K562 (cell line): ENCODE measurements around the gene ATAD5. TPM values are rescaled to one million over a fixed set of nuclear protein-coding genes. Genes with fewer than 3 reads are reported as not detected.

Experiments
- BMI1 ChIP-seq: fragments of 150-350 bp; IDR thresholded peaks from 2 replicates; pipeline ENCODE4 v1.6.1; 2014; ENCODE audit warnings: low read length
- CBFA2T3 ChIP-seq: fragments of 450-650 bp; IDR thresholded peaks from 2 replicates; pipeline ENCODE4 v1.6.1; 2017
- CEBPB ChIP-seq: fragments of 450-650 bp; IDR thresholded peaks from 2 replicates; pipeline ENCODE4 v1.6.1; 2016; ENCODE audit warnings: missing genetic modification characterization, missing compliant biosample characterization
- ETV6 ChIP-seq, 3 experiments: fragments of 150-350 bp in 1 of 3; sonication (generic) in 1 of 3; formaldehyde crosslinking in 1 of 3; IDR thresholded peaks; 2 replicates each; pipeline versions ENCODE4 v1.6.1 to v1.8.0; 2014 to 2022; ENCODE audit warnings: borderline replicate concordance in 2 of 3, low read depth in 2 of 3, antibody characterized with exemption in 1 of 3, low read length in 1 of 3, mild to moderate bottlenecking in 1 of 3, missing genetic modification reagents in 1 of 3
- GTF2E2 ChIP-seq: fragments of 200-800 bp; sonication (Bioruptor generic); IDR thresholded peaks from 2 replicates; pipeline ENCODE4 v1.6.1; 2016; ENCODE audit warnings: missing genetic modification characterization, missing compliant biosample characterization
- MTA3 ChIP-seq: fragments of 450-650 bp; formaldehyde crosslinking; IDR thresholded peaks from 2 replicates; pipeline ENCODE4 v1.6.1; 2017; ENCODE audit warnings: mild to moderate bottlenecking, borderline replicate concordance
- PHF20 ChIP-seq: fragments of 450-650 bp; IDR thresholded peaks from 2 replicates; pipeline ENCODE4 v1.6.1; 2018; ENCODE audit not compliant: partially characterized antibody
- RBM39 ChIP-seq: fragments of 200-400 bp; formaldehyde crosslinking; optimal IDR thresholded peaks from 2 replicates; pipeline ENCODE3; 2018; ENCODE audit warnings: low read depth, low read length
- RCOR1 ChIP-seq, 2 experiments: IDR thresholded peaks; 2 replicates each; pipeline ENCODE4 v1.6.1; 2012; ENCODE audit warnings: low read depth in 2 of 2, low read length in 2 of 2, borderline replicate concordance in 1 of 2, improper control_type of control experiment in 1 of 2
- TAF7 ChIP-seq: fragments of 450-650 bp; IDR thresholded peaks from 2 replicates; pipeline ENCODE4 v1.6.1; 2016; ENCODE audit warnings: missing genetic modification characterization, missing compliant biosample characterization
- TFAM ChIP-seq: fragments of 250-450 bp; sonication (Bioruptor Pico); conservative IDR thresholded peaks from 2 replicates; pipeline ENCODE4 v1.5.0; 2021; ENCODE audit warnings: mild to moderate bottlenecking, moderate library complexity
- WHSC1 ChIP-seq: IDR thresholded peaks from one replicate; pipeline ENCODE4 v1.6.1; 2012; ENCODE audit warnings: low read length, control low read depth, inconsistent platforms
- ZC3H11A ChIP-seq: IDR thresholded peaks from 2 replicates; pipeline ENCODE4 v1.6.1; 2012; ENCODE audit warnings: low read depth, low read length, improper control_type of control experiment
- ZNF395 ChIP-seq: fragments of 200-800 bp; sonication (Bioruptor generic); IDR thresholded peaks from 2 replicates; pipeline ENCODE4 v1.6.1; 2017; ENCODE audit warnings: missing genetic modification characterization, missing compliant biosample characterization
- ZNF449 ChIP-seq: fragments of 250-450 bp; sonication (Bioruptor Pico); IDR thresholded peaks from 2 replicates; pipeline ENCODE4 v1.8.0; 2022; ENCODE audit warnings: moderate library complexity, mild to moderate bottlenecking, inconsistent platforms
- polyA plus RNA-seq, 8 experiments: library from polyadenylated mRNA; depleted of rRNA in 4 of 8; stranded (reverse) in 5 of 8; unstranded in 3 of 8; fragments of >200 nt; fragmentation: Nextera tagmentation in 2 of 8; fragmentation: Illumina TruSeq in 1 of 8; extraction: Ambion mirVana in 2 of 8; extraction: Trizol in 1 of 8; gene quantifications; 2 replicates each; pipeline versions ENCODE4 v1.2.1 to v1.2.3, GENCODE V29; 2011 to 2014; ENCODE audit warnings: inconsistent platforms in 1 of 8, missing spikeins in 1 of 8
- total RNA-seq, 7 experiments: library from RNA; depleted of rRNA in 6 of 7; stranded (reverse); fragments of >200 nt in 6 of 7; fragmentation: Illumina TruSeq in 2 of 7; extraction: Trizol in 2 of 7; gene quantifications; 2 replicates each; pipeline versions ENCODE4 v1.2.1 to v1.2.3, GENCODE V29; 2011 to 2021; ENCODE audit warnings: low replicate concordance in 1 of 7
- TF ChIP-seq, protein P1 (sequence below): fragments of 450-650 bp; IDR thresholded peaks from 2 replicates; pipeline ENCODE4 v1.6.1; 2017; ENCODE audit warnings: antibody characterized with exemption
- TF ChIP-seq, protein P2 (sequence below): fragments of 450-650 bp; formaldehyde crosslinking; IDR thresholded peaks from 2 replicates; pipeline ENCODE4 v1.4.0; 2020; ENCODE audit warnings: mild to moderate bottlenecking, mixed read lengths
- TF ChIP-seq, protein P3 (sequence below): fragments of 450-650 bp; IDR thresholded peaks from 2 replicates; pipeline ENCODE4 v1.6.1; 2017; ENCODE audit warnings: antibody characterized with exemption, mild to moderate bottlenecking

ATAD5 gene
- total and polyA plus RNA-seq, 9 of the 15 experiments (the other 6 are each of a cell fraction or from before 2014, with no cell fraction given): 4.6 to 25.6 (median 19.5) TPM

- TF ChIP-seq ZNF449 (CRISPR knock-in tag) (peak; percentile 79; the same call in 1 of the 2 replicates), ETV6 (IDR thresholded peaks at IDR 0.05; ENCODE audit: borderline replicate concordance in 1 of 2, low read depth in 2 of 2, low read length in 1 of 2) (no peak), ETV6 (CRISPR knock-in tag; IDR thresholded peaks at IDR 0.05; ENCODE audit: borderline replicate concordance) (no peak), PHF20 (no peak), CBFA2T3 (no peak), ZNF395 (CRISPR knock-in tag) (no peak), BMI1 (no peak), WHSC1 (no peak), GTF2E2 (tag) (0 out of 2 replicates have a peak, but pooled peaks have one; percentile 56), ZC3H11A (no peak), TFAM (CRISPR knock-in tag) (no peak), TAF7 (no peak), RBM39 (no peak), CEBPB (tag) (peak; percentile 70), RCOR1 (IDR thresholded peaks at IDR 0.05; ENCODE audit: borderline replicate concordance in 1 of 2, low read depth in 2 of 2, low read length in 2 of 2) (peak in 1 of 2 experiments; percentile 49; a peak in 1 of 4 replicates), MTA3 (no peak)
- TF ChIP-seq, protein P1, sequence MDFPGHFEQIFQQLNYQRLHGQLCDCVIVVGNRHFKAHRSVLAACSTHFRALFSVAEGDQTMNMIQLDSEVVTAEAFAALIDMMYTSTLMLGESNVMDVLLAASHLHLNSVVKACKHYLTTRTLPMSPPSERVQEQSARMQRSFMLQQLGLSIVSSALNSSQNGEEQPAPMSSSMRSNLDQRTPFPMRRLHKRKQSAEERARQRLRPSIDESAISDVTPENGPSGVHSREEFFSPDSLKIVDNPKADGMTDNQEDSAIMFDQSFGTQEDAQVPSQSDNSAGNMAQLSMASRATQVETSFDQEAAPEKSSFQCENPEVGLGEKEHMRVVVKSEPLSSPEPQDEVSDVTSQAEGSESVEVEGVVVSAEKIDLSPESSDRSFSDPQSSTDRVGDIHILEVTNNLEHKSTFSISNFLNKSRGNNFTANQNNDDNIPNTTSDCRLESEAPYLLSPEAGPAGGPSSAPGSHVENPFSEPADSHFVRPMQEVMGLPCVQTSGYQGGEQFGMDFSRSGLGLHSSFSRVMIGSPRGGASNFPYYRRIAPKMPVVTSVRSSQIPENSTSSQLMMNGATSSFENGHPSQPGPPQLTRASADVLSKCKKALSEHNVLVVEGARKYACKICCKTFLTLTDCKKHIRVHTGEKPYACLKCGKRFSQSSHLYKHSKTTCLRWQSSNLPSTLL: no peak
- TF ChIP-seq, protein P2, sequence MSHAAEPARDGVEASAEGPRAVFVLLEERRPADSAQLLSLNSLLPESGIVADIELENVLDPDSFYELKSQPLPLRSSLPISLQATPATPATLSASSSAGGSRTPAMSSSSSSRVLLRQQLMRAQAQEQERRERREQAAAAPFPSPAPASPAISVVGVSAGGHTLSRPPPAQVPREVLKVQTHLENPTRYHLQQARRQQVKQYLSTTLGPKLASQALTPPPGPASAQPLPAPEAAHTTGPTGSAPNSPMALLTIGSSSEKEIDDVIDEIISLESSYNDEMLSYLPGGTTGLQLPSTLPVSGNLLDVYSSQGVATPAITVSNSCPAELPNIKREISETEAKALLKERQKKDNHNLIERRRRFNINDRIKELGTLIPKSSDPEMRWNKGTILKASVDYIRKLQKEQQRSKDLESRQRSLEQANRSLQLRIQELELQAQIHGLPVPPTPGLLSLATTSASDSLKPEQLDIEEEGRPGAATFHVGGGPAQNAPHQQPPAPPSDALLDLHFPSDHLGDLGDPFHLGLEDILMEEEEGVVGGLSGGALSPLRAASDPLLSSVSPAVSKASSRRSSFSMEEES: no peak
- TF ChIP-seq, protein P3, sequence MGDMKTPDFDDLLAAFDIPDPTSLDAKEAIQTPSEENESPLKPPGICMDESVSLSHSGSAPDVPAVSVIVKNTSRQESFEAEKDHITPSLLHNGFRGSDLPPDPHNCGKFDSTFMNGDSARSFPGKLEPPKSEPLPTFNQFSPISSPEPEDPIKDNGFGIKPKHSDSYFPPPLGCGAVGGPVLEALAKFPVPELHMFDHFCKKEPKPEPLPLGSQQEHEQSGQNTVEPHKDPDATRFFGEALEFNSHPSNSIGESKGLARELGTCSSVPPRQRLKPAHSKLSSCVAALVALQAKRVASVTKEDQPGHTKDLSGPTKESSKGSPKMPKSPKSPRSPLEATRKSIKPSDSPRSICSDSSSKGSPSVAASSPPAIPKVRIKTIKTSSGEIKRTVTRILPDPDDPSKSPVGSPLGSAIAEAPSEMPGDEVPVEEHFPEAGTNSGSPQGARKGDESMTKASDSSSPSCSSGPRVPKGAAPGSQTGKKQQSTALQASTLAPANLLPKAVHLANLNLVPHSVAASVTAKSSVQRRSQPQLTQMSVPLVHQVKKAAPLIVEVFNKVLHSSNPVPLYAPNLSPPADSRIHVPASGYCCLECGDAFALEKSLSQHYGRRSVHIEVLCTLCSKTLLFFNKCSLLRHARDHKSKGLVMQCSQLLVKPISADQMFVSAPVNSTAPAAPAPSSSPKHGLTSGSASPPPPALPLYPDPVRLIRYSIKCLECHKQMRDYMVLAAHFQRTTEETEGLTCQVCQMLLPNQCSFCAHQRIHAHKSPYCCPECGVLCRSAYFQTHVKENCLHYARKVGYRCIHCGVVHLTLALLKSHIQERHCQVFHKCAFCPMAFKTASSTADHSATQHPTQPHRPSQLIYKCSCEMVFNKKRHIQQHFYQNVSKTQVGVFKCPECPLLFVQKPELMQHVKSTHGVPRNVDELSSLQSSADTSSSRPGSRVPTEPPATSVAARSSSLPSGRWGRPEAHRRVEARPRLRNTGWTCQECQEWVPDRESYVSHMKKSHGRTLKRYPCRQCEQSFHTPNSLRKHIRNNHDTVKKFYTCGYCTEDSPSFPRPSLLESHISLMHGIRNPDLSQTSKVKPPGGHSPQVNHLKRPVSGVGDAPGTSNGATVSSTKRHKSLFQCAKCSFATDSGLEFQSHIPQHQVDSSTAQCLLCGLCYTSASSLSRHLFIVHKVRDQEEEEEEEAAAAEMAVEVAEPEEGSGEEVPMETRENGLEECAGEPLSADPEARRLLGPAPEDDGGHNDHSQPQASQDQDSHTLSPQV: peak; percentile 64; the same call in 1 of the 2 replicates
These were observed 509 bp upstream of the ATAD5 start (continued) for GRCh38 chr17:30831257-30831656.
